HEK293 (cell line): Measurements from ENCODE around the gene CNPY2.

Experiments
- ZNF701 ChIP-seq: fragments of 450-650 bp; formaldehyde crosslinking; IDR thresholded peaks from 2 replicates; pipeline ENCODE4 v1.5.1; 2016; ENCODE audit warnings: missing biosample characterization, missing genetic modification characterization
- TF ChIP-seq, protein P1 (sequence below): fragments of 450-650 bp; formaldehyde crosslinking; IDR thresholded peaks from 2 replicates; pipeline ENCODE4 v1.5.1; 2016; ENCODE audit warnings: missing biosample characterization, missing genetic modification characterization

DNA sequence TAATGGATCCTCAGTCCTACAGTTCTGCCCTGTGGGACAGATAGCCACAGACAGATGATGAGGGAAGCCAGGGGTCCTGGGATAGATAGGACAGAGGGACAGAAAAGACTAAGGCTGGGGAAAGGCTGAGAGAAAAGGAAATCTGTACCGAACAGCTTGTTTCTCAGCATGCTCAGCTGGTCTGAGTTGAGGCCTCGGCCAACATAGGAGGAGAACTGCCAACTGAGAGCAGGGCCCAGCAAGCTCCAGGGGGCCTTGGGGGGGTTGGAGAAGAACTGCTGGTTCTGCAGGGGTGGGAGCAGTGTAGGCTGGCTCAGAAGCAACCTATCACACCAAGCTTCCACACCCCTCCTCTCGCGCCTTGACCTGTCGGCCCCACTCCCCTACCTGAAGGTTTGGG lies 33.0 kb upstream of the CNPY2 start:
- TF ChIP-seq ZNF701 (tag by site-specific recombination): no peak
- TF ChIP-seq, protein P1, sequence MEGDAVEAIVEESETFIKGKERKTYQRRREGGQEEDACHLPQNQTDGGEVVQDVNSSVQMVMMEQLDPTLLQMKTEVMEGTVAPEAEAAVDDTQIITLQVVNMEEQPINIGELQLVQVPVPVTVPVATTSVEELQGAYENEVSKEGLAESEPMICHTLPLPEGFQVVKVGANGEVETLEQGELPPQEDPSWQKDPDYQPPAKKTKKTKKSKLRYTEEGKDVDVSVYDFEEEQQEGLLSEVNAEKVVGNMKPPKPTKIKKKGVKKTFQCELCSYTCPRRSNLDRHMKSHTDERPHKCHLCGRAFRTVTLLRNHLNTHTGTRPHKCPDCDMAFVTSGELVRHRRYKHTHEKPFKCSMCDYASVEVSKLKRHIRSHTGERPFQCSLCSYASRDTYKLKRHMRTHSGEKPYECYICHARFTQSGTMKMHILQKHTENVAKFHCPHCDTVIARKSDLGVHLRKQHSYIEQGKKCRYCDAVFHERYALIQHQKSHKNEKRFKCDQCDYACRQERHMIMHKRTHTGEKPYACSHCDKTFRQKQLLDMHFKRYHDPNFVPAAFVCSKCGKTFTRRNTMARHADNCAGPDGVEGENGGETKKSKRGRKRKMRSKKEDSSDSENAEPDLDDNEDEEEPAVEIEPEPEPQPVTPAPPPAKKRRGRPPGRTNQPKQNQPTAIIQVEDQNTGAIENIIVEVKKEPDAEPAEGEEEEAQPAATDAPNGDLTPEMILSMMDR (tag by site-specific recombination): no peak
